GM19043 (cell line): ENCODE data around the gene NDUFA11.
"Not testable (repeated sequence)": the region's sequence is repeated elsewhere in the genome, so short reads cannot be mapped to it uniquely, and the experiment has no call there.

ENCODE experiments used
- ATAC-seq: cut with Tn5 transposase; IDR thresholded peaks from one replicate; pipeline ENCODE4 v1.9.1; 2021; ENCODE audit warnings: low read depth; ENCODE audit not compliant: unreplicated experiment

NDUFA11 gene

DNA sequence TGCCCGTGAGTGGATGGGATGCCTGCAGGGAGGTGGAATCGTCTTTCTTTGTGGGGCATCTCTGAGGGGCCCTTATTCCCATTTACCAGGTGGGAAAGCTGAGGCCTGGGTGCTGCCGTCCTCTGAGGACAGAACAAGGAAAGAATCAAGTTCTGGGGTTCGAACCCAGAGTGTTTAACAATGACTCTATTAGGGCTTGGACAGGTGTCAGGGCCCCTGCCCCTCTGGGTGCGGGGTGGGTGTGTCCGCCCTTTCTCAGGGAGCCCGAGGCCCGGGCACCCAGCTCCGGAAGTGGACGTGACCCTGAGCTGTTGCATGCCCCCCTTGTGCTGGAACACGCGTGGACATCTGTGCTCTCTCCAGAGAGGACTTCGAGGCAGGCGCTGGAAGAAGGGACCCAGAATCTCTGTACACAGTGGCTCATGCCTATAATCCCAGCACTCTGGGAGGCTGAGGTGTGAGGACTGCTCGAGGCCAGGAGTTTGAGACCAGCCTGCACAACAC is 10.8 kb downstream of the NDUFA11 start:
- ATAC-seq = no peak

- no peak for ATAC-seq
These were observed 11.4 kb downstream of the NDUFA11 start for GRCh38 chr19:5891938-5892771.

DNA sequence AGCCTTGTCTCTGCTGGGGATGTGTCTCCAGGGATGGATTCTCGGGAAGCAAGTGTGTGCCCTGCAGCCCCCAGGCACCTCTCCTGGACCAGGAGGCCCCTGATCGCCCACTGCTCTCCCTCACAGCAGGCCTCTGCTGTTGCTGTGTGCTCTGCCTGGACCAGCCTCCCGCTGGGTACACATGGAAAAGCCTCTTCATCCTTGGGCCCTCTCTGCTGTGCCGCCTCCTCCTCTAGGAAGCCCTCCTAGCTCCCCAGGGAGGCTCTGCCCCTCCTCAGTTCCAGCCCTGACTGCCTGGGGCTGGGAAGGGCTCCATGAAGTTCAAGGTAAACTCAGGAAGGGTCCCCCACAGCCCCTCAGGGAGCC is 12.0 kb downstream of the NDUFA11 start:
- ATAC-seq = no peak

DNA sequence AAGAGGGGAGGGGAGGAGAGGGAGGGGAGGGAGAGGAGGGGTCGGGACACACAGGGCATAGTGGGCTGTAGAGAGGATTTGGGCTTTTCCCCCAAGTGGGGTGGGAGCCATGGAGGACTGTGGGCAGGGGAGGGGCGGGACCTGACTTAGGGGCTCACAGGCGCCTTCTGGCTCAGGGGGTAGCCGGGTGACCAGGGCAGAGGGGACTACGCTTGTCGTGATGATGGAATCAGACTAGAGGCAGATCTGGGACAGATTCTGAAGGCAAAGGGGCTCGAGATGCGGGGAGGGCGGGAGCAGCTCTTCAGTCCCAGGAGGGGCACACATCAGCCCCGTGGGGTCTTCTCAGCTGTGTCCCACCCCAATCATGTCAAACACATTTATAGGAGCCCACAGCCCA is 13.5 kb downstream of the NDUFA11 start:
- no peak for ATAC-seq

- no peak for ATAC-seq
These were observed 14.2 kb downstream of the NDUFA11 start for GRCh38 chr19:5889288-5889971.

GRCh38 chr19:5884065-5884811 is 19.4 kb downstream of the NDUFA11 start:
- not testable (repeated sequence) for ATAC-seq

DNA sequence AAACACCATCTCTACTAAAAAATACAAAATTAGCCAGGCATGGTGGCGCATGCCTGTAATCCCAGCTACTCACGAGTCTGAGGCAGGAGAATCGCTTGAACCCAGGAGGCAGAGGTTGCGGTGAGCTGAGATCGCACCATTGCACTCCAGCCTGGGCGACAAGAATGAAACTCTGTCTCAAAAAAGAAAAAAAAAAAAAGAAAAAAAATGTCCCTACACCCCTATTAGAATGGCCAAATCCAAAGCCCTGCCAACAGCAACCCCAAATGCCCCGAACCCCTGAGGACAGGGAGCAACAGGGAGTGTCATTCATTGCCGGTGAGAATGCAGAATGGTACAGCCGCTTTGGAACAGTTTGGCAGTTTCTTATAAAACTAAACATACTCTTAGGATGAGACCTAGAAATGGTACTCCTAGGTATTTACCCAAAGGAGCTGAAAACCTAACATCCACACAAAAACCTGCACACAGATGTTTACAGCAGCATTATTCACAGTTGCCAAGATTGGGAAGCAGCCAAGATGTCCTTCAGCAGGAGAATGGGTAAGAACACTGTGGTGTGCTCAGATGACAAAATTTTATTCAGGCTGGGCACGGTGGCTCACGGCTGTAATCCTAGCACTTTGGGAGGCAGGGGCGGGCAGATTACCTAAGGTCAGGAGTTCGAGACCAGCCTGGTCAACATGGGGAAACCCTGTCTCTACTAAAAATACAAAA is 20.3 kb downstream of the NDUFA11 start:
- ATAC-seq = not testable (repeated sequence)

DNA sequence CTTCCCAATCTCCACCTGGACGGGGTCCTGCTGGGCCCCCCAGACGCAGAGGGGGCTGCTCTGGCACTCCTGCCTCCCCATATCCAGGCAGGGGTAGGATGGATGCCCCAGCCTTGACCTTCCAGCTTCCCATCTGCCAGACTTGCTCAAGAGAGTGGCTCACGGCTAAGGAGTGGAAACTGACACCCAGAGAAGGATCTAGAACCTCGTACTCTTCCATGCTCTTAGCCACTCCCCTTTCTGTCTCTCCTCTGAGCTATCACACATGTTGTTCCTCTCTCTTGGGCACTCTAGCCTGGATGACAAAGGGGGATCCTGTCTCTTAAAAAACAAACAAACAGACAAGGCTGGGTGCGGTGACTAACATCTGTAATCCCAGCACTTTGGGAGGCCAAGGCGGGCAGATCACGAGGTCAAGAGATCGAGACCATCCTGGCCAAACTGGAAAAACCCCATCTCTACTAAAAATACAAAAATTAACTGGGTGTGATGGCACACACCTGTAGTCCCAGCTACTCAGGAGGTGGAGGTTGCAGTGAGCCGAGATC is 21.1 kb downstream of the NDUFA11 start:
- ATAC-seq = no peak

DNA sequence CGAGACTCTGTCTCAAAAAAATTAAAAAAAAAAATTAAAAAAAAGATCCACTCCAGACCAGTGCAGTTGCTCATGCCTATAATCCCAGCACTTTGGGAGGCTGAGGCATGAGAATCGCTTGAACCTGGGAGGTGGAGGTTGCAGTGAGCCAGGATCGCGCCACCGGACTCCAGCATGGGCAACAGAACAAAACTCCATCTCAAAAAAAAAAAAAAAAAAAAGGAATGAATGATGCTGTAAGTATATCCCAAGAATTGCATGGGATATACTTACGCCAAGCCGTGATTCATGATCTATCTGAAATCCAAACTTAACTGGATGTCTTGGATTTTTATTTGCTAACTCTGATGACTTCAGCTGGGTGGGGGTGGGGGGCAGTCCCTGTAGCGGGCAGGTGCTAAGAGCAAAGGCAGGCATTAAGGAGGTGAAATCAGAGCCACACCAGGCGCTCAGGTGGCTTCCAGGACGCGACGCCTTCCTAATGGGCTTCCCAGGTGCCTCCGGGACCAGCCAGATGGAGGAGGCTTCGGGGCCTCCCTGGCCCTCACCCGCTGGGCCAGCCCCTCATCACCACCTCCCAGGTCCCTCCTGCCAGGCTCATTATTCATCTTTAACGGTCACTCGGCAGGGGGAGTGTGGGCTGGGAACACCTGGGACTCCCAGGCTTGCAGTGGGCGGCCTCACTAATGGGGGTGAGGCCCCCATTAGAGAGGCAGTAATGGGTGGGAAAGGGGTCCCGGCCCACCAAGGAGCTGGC is 21.9 kb downstream of the NDUFA11 start:
- ATAC-seq = no peak

GRCh38 chr19:5880604-5881078 is 22.9 kb downstream of the NDUFA11 start:
- no peak for ATAC-seq

- ATAC-seq = no peak
These were observed 23.4 kb downstream of the NDUFA11 start for GRCh38 chr19:5880196-5880595.

DNA sequence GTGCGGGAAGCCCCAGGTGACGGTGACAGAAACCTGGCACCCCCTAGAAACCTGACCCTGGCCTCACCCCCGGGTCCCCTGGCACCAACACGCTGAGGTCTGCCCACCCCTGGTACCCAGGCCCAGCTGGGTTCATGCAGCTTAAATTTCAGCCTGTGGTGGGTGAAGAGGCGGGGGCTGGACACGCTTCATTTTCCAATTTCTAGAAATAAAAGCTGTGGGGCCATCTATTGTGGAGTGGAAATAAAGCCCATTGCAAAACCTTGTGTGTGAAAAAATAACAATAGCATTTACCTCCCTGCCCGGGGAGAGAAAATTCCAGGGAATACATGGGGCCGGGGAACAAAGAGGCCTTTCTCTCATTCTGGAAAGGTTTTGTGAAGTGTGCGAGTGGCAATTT is 25.7 kb downstream of the NDUFA11 start:
- ATAC-seq = no peak

- ATAC-seq = no peak
These were observed 26.2 kb downstream of the NDUFA11 start for GRCh38 chr19:5877427-5877826.

- ATAC-seq = not testable (repeated sequence)
These were observed 29.1 kb downstream of the NDUFA11 start for GRCh38 chr19:5874496-5874895.

DNA sequence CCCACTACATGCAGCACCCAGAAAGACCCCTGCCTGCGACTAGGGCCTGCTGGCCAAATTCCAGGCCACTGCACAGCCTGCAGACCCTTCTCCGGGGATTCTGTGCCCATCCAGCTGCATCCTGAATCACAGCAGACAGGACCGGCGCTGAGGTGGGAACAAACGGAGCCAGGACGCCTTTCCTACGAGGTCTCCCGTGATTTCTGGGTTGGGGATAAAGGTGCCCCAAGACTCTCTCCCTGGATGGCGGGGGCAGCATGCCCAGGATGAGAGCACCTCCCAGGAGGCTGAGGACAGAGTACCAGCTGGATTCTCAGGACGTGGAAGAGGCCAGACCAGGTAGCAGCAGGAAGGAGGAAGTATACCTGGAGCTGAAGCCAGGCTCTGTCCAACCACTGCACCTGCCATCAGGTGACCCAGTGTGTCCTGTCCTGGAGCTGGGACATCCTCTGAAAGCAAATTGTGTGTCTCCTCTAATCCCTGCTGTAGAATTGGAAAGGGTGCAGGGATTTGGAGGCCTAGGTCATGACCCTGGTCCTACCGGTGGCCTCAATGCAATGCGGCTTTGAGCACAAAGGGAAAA is 29.9 kb downstream of the NDUFA11 start:
- no peak for ATAC-seq

GRCh38 chr19:5870986-5871394 is 32.6 kb downstream of the NDUFA11 start:
- no peak for ATAC-seq

GRCh38 chr19:5867201-5868136 is 36.1 kb downstream of the NDUFA11 start:
- ATAC-seq = no peak

DNA sequence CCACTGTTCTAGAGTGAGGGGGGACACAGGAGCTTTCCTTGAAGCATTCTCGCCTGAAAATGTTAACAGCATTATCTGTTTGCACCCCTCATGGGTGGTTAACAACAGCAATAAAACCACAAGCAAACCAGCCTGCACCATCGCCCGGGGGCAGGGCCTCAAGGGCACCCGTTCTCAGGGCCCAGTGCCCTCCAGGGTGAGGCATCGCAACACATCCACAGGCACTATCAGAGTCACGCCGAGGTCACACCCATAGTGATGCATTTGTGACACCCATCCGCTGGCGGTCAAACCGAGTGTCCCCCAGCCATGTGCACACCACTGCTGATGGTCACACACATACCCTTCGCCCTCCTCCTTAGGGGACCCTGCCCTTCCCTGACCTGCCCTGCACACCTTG is 37.8 kb downstream of the NDUFA11 start:
- no peak for ATAC-seq
